ENCODE data around the gene CCDC88B.

CCDC88B gene

GRCh38 chr11:64401775-64402174 is 61.8 kb downstream of the CCDC88B start:
- Histone ChIP-seq H3K36me3 (ENCODE audit: control insufficient read depth, insufficient read depth, low read length) (no peaks in the 10 kb centered on the region), H3K4me3 (replicated peaks; ENCODE audit: low read depth, low read length) (no peak overlapping the region), H3K27me3 (replicated peaks; ENCODE audit: control insufficient read depth, insufficient read depth, low read length) (no peaks in the 10 kb centered on the region; the same call in 1 of the 2 replicates)
- no peak for DNase-seq (ENCODE audit: extremely low read depth, insufficient read length)
- TF ChIP-seq CTCF (IDR thresholded peaks at IDR 0.05; ENCODE audit: insufficient read depth, low read length, poor library complexity, severe bottlenecking): no peak

- Histone ChIP-seq H3K27me3 (replicated peaks; ENCODE audit: control insufficient read depth, insufficient read depth, low read length) (no peaks in the 10 kb centered on the region; the same call in 1 of the 2 replicates), H3K36me3 (ENCODE audit: control insufficient read depth, insufficient read depth, low read length) (no peaks in the 10 kb centered on the region), H3K4me3 (replicated peaks; ENCODE audit: low read depth, low read length) (no peak overlapping the region)
- DNase-seq (ENCODE audit: extremely low read depth, insufficient read length): no peak
- no peak for TF ChIP-seq CTCF (IDR thresholded peaks at IDR 0.05; ENCODE audit: insufficient read depth, low read length, poor library complexity, severe bottlenecking)
Observed at GRCh38 chr11:64403106-64403505, 63.1 kb downstream of the CCDC88B start.

GRCh38 chr11:64406221-64406946 is 66.4 kb downstream of the CCDC88B start:
- no peaks in the 10 kb centered on the region for H3K36me3 ChIP-seq (ENCODE audit: control insufficient read depth, insufficient read depth, low read length)
- H3K4me3 ChIP-seq (replicated peaks; ENCODE audit: low read depth, low read length): no peak overlapping the region
- H3K27me3 ChIP-seq (replicated peaks; ENCODE audit: control insufficient read depth, insufficient read depth, low read length): no peaks in the 10 kb centered on the region
- no peak for DNase-seq (ENCODE audit: extremely low read depth, insufficient read length)
- no peak for TF ChIP-seq CTCF (IDR thresholded peaks at IDR 0.05; ENCODE audit: insufficient read depth, low read length, poor library complexity, severe bottlenecking)

Measured in GM06990 (cell line).